CD4-positive, alpha-beta T cell treated with Interleukin-6 at 100 ng/mL for 8 hours (primary cell): ENCODE data around the gene TNS3.

Experiments
- DNase-seq: peaks from one replicate; pipeline ENCODE4 v3.0.0-alpha.2; 2020; ENCODE audit warnings: mixed read lengths, low spot score

TNS3 gene

DNA sequence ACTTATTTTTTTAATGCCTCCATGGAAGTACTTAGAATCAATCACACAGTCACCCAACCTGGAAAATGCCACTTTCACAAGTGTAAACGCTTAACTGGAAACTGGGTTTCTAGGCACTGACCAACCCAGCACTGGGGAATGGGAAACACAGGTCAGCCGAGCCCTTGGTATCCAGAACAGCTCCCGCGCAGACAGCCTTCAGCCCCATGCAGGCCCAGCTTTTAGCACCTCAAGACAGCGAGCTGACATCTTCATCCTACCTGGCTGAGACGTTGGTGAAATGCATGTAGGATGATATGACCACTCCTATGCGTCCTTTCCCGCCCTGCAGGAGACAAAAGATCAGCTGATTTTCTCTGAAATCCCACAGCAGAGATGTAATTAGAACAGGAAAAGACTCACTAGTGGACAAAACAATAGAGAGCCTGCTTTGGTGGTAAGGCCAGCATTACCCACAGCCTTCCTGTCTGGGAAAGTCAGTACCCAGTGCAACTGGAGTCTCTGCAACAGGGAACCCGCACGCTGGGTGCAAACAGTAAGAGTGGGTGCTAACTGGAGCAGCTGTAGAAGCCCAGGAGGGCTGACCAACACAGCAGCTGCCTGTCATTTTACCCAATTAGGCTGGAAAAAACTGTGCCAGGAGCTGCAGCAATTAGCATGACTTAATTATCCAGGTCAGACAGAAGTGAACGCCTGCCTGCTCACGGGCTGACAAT, 153.7 kb downstream of the TNS3 start:
- DNase-seq: no peak

DNA sequence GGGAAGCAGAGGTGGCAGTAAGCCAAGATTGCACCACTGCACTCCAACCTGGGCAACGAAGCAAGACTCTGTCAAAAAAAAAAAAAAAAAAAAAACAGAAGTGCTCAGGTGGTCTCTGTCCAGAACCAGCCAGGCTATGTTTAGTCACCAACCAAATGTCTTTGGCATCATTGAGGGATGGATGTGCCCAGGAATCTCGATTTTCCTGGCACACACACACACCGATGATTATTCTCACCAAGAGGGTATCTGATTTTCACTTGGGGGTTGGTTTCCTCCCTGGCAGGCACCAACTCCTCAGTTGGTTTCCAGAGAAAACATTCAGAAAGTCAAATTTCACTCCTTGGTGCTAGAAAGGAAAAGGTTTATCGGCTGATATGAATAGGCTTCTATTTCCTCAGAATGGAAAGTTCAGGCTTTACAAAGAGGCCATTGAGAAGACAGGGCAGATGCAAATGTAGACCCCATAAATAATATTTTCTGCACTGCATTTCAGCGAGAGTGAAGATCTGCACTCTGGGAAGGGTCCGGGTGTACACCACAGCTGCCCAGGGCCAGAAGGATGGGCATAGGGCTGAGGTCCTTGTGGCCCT, 154.8 kb downstream of the TNS3 start:
- no peak for DNase-seq

DNA sequence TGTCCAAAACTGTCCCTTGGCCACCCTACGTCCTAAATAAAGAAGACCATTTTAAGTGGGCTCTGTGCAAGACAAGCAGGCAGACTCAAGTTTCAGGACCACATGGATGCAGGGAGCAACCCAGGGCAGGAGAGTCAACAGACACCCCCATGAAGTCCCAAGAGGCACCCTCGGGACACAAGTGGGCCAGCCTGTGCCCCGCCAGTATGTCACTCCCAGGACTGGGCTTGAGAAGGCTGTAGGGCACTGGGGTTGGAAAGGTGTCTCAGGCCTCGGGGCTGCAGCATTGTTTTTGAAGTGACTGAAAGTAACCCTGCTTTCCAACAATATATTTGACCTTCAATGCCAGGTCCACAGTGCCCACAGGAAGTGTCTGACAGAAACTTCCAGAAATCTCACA, 157.4 kb downstream of the TNS3 start:
- no peak for DNase-seq

DNA sequence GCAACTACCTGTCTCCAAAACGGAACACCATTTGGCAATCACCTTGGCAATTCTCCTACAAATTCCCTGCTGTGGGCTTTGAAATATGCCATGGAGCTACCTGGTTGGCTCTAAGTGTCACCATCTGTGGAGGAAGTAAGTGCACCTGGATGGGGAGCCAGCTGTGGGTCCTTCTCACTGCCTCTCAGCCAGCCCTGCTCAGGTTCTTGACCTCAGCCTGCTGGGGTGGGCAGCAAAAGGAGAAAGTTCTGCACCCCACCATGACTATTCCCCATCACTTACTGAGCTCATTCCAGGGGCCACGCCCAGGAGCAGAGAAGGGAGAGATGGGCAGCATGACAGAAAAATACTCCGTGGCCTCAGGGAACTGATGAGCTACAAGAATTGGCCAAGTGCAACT, 158.7 kb downstream of the TNS3 start:
- no peak for DNase-seq

DNA sequence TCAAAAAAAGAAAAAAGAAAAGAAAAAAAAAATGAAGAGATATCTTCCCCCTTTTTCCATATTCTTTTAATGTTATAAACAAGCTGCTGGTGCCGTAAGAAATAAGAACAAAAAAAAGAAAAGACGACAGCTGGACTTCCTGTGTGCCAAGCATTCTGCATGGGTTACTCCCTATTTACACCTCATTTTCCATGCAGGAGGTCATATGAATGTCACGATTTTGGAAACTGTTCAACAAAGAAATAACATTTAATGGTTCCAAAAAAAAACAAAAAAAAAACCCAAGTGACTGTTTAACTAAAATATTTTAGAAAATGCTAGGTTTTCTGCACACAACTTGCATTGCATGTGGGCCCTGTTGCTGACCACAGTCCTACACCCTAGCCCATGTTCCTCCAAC, 159.3 kb downstream of the TNS3 start:
- DNase-seq: no peak

DNA sequence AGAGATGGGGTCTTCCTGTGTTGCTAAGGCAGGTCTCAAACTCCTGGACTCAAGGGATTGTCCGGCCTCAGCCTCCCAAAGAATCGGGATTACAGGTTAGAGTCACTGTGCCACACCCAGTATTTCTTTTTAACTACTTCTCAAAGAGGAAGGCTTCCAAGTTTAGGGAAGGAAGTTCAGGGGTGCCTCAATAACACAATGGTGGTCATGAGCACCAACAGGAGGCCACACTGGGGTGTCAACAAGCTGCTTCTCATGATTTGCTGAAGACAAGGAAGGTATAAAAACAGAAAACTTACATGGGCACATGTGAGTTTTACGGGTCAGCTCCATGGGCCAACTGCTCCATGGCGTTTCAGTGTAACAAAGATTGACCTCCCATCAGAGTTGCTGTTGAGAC, 160.5 kb downstream of the TNS3 start:
- DNase-seq: no peak

DNA sequence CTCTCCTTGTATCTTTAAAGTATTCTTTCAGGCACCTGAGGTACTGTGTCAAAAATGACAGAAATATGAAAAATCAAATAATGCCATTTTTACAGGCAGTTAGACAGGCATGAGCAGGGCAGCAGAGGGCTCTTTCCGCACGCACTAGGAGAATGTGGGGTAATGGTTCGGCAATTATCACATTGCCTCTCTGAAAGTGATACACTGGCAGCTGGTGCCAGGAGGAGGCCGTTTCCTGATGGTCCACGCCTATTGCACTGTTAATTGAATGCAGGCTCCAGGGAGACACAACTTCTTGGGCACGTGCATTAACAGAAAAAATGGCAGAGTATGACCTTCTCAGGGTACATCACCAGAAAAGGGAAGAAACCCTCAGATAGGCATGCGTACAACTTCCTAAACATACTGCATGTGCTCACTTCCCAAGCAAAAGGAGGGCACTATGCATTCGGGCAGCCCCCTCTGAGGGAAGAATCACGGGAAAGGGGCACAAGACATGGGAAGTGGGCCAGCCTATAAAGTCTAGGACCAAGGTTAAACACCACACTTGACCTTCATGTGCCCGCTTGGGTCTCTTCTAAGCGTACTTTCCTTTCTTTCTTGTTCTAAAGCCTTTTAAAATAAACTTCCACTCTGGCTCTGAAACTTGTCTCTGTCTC, 161.7 kb downstream of the TNS3 start:
- no peak for DNase-seq

DNA sequence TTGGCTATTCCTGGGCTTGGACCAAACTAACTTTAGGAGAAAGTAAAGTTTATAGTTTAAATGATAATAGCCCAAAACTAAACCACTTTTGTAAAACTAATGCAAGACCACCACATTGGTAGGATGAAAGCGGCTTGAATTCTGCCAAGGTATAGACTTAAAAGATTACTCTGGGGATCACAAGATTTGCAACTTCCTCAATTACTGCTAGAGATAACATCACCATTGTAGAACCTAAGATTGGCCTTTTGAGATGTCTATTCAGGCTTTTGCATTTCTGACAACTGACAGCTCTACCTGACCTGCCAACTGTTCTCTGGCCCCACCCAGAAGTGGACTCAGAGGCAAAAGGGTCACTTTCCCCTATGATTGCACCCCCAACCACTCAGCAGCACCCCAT, 162.4 kb downstream of the TNS3 start:
- no peak for DNase-seq

DNA sequence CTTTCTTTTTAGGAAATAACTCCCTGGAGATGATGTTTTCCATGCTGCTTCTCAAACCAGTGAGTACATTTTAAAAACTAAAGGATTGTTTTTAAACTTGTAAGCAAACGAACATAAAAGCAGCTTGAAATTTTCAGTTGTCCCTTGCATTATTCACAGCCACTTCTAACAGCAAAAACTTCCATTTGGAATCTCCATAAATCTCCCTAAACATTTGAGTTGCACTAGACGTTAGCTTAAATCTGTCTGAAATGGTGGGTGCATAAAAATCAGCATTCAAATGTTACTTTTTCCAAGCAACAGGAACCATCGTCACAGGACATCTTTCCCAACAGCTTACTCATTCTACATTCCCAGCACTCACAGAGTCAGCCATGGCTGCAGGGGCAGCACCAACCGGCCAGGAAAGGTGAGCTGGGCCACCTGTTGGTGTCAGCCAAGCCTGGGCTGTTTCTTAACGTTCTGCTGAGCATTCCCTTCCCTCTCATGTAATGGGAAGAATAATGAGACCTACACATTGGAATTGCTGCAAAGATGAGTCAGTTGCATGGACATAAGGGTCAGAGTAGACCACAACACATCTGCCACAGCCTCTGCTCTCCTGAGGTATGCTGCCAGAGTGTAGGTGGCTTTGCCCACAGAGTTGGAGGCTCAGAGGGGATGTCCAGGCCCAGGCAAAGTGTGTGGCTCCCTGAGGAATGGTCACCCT, 163.2 kb downstream of the TNS3 start:
- DNase-seq: no peak

DNA sequence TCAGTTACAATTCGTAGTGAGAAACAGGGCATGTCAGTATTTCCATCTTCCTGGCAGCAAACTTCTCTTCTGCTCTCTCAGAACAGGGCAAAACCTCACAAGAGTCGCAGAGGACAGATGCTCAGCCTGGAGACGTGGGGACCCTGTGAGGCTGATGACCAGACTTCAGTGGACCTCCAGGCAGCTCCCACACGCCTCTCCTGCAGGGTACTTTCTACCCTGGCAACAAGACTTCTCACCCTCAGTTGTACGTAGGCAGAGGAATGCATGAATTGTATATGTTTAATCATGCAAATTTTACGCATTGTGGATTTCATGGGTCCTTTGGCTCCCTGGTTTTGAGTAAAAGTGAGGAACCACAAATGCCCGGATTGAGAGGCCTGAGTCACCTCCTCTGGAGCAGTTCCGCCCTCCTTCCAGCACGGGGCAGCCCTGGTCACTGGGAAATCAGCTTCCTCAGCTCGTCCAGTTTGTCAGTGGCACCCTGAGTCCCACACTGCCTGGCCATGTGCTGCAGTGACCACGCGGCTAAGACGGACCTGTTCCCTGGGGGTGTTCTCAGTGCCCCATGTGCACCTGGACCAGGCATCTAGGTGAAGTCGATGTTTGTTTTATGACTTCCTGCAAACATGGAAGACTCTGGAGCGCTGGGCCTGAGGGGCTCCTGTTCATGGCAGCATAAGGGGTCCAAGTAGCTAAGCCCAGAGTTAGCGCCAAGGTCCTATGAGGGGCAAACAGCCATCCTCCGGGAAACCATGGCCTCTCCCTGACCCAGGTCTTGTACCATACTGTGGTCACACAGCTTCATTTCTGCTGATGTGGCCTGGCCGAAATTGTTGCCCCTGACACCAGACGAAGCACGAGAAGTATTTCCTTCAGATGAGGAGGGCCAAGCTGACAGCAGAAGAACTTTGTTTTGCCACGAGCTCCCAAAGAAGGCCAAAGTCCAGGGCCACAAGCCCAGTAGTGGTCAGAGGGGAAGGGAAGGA, 165.1 kb downstream of the TNS3 start:
- DNase-seq: no peak

DNA sequence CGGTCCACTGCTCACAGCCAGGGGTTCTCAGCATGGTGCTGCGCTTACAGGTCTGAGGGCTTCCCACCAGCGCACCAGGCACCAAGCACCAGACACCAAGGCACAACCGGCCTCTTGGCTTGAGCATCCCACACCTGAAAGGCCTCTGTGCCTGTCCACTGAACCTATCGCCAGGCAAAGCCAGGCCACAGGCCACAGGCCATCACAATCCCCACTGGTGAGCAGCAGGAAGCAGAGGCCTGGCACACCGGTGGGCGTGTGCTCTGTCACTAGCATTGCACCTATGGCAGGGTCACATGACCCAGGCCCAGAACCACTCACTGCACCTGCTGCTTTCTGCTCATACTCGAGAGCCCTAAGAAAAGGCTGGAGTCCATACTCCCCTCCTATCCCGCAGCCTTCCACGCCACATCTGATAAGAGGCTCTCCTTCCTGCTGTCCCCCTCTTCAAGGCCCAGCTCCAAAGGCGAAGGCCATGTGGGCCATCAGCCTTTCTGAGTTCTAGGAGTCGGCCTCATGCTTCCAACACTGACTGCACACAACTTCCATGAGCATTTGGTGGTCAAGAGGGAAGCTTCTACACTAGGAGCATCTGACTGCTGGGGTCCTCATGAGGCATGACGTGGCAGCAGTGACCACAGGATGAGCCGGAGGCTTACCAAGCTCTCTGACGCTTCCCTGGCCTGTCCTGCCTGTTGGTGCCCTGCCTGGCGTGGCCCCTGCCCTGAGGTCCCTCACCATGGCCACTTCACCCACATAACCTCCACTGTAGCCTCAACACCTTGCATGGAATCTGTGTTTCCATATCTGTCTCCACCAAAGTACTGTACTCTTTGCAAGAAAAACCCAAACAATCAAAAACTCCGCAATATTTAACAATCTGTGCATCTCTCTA, 166.3 kb downstream of the TNS3 start:
- DNase-seq: no peak

DNA sequence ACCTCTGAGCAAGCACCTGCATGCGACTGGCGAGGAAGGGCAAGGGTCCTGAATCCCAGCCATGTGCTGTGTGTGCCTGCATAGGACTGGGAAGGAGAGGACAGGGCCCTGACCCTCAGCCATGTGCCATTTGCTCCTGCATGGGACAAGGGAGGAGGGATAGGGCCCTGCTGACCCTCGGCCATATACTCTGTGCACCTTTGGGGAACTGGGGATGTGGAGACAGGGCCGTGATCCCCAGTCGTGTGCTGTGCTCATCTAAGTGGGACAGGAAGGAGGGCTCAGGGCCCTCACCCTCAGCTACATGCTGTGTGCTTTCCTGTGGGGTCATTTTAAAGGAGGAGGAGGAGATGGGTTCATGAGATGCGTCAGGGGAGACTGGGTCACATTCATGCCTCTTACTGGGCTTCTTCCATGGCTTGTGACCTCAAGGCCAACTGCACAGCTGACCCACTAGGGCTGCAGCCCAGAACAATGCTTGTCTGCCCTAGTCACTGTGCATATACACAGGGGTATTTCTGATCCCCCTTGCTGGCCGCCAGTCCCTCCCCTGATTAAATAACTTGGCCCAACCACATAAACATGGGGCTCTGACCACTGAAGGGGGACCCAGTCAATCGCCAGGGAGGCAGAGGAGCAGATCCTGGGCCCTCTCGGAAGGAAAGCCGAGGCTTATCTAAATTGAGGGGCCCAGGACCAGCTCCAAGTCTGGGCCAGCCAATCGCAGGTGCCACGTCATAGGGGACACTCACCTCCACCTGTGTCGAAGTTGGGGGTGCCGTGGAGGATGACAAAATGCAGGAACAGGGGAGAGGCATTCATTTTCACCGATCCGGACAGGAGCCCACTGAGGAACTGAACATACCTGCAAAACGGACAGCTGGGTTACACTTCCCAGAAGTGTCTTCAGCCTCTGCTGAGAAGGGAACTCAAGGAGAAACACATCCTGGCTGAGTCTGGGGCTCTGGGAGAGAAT, 167.3 kb downstream of the TNS3 start:
- no peak for DNase-seq

DNA sequence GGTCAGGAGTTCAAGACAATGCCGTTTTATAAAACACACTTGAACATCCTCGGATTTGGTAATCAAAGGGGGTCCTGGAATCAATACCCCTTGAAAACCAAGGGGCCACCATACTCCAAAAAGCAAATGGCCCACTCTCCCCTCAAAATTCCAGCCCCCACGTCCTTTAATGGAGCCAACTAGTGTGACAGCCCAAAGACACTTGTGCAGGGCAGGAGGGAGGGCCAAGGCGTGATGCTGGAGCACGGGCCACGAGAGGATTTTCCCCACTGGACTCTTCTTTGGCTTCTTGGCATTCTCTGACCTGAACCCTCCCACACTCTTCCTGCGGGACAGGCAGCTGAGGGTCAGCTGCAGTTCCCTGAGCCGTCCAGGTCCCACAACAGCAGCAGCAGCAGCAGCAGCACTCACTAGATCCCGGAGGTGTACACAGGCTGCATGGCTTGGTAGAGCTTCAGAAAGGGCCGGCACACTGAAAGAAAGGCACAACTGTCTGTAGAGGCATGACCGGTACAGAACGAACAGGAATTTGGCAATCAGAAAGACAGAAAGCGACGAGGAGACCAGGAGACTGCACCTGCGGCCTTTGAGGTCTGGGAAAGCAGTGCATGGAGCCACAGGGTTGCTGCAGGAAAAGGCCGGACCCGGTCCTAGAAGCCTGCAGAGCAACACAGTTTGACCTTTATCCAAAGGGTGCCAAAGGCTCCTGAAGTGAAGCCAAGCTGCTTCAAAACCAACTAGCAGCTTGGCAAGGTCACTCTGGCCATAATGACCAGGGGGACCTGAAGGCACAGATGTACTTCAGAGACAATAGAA, 168.2 kb downstream of the TNS3 start:
- DNase-seq: no peak

DNA sequence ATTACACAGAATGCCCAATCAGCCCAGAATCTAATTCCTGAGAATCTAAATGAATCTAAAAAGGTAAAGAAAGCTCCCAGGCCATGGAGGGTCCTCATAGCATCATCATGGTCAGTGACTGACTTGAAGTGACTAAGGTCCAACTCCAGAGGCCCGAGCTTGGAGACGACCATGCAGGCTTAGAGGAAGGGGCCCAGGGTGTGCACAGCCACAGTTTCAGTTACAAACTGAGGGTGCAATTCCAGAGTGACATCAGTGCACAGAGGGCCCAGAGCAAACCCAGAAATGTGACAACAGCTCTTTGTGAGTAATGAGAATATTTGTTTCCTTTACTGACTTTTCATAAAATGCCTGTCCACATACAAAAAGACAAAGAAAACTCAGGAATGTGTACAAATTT, 170.0 kb downstream of the TNS3 start:
- no peak for DNase-seq

DNA sequence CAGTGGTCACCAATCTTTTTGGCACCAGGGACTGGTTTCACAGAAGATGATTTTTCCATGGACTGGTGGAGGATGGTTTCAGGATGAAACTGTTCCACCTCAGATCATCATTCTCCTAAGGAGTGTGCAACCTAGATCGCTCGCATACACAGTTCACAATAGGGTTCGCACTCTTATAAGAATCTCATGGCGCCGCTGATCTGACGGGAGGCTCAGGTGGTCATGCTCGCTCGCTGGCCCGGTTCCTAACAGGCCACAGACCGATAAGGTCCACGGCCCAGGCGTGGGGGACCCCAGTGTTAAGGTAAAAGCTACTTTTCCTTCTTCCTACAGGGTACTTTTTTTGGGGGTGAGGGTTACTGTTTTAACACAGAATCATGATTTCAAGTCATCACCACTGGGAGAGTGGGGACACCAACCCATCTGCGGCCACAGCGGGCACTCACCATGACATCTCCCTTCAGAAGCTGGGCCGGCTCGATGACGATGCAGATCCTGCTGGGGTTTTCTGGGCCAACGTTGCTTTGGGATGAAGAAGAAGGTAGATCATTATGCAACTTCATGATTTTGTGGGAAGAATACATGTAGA, 170.5 kb downstream of the TNS3 start:
- no peak for DNase-seq

DNA sequence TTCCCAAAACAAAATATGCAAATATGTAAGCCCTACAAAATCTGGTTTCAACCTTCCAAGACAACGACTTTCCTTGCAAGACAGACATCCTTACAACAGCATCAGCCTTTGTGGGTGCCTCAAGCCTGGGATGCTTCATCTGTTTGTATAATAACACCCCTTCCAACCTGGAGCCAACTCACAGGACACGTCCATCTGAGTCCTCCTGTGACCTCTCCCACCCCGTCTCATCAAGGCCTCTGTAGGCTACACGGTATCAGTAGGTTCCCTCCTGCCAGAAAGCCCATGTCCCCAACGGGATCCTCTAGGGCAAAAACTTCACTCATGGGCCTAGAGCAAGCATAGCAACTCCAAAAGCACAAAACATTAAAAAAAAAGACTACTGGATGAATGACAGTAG, 173.2 kb downstream of the TNS3 start:
- no peak for DNase-seq

DNA sequence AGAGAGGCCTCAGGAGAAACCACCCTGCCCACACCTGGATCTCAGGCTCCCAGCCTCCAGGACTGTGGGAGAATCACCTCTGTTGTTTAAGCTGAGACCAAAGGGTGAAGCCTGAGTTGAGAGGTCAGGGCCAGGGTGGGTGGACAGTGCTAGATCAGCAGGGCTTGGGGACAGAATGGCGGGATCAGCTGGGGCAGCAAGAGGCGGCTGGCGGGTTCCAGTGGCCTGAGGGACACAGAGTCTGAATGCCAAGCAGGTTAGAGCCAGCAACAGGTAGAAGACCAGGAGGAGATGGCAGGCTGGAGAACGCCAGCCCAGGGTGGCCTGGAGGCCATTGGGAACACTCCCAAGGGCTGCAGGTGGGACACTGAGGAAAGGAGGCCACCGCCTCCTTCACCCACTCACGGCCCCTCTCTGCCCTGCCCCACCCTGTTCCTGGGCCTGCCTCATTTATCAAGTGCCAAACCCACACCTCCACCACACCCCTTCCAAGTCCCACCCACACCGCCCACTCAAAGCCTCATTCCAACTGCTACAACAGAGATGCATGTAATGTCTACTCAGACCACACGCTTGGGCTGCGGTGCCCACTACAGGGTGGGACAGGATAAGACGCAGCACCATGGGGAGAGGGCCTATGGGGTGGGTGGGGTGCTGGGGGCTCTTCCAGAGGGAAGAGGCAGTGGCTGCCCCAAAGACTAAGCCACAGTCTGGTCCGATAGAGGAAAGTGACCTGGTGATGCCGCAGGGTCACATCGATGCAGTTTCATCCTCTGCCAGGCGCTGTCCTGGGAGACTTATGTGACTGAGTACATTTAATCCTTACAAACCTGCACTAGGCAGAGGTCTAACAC, 173.9 kb downstream of the TNS3 start:
- DNase-seq: no peak
